ENCODE data around the gene NF2. TPM values are rescaled to one million over a fixed set of nuclear protein-coding genes. Genes with fewer than 3 reads are reported as not detected.

Gene NF2
- total RNA-seq, 1 donor from 2014 or later, result 48.4 TPM

DNA sequence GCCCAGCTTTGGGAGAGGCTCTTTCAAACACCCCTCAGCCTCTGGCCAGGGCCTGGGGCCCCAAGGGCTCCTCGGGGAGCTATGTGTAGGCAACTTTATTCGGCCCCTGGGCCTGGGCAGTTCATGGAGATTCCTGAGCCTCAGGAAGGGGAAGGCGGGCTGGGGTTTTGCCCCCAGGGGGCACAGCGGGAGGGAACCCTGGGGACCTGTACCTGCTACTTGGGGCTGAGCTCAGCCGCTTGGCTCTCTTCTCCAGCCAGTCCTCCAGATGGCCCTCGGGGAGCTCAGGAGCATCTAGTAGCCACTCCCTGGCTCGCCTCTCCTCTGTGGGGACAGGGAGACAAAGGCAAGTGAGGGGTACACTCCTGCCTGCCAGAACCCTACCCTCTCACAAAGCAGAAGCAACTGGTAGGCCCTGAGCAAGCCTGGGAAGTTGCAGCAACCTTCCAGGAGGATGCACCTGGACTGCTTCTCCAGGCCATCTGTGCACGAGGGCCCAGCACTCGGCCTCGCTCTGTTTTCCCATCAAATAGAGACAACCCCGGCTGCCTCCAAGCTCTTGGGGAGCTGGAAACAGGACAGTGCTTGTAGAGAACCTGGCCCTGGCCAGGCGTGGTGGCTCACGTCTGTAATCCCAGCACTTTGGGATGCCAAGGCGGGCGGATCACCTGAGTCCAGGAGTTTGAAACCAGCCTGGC is 134.8 kb downstream of the NF2 start:
- TF ChIP-seq, protein P1, sequence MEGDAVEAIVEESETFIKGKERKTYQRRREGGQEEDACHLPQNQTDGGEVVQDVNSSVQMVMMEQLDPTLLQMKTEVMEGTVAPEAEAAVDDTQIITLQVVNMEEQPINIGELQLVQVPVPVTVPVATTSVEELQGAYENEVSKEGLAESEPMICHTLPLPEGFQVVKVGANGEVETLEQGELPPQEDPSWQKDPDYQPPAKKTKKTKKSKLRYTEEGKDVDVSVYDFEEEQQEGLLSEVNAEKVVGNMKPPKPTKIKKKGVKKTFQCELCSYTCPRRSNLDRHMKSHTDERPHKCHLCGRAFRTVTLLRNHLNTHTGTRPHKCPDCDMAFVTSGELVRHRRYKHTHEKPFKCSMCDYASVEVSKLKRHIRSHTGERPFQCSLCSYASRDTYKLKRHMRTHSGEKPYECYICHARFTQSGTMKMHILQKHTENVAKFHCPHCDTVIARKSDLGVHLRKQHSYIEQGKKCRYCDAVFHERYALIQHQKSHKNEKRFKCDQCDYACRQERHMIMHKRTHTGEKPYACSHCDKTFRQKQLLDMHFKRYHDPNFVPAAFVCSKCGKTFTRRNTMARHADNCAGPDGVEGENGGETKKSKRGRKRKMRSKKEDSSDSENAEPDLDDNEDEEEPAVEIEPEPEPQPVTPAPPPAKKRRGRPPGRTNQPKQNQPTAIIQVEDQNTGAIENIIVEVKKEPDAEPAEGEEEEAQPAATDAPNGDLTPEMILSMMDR (conservative IDR thresholded peaks at IDR 0.05), result no peak
- no peak overlapping the region for H3K27ac Mint-ChIP-seq (ENCODE audit: unreplicated experiment)
- DNase-seq (ENCODE audit: low read depth, low spot score), result no peak
- no peaks in the 10 kb centered on the region for H3K9me3 Mint-ChIP-seq
- H3K4me1 Mint-ChIP-seq, result no peaks in the 10 kb centered on the region
- no peak overlapping the region for H3K4me3 Mint-ChIP-seq
- no peaks in the 10 kb centered on the region for H3K27me3 Mint-ChIP-seq (ENCODE audit: low read depth)
- H3K36me3 Mint-ChIP-seq (ENCODE audit: low read depth), result no peaks in the 10 kb centered on the region

DNA sequence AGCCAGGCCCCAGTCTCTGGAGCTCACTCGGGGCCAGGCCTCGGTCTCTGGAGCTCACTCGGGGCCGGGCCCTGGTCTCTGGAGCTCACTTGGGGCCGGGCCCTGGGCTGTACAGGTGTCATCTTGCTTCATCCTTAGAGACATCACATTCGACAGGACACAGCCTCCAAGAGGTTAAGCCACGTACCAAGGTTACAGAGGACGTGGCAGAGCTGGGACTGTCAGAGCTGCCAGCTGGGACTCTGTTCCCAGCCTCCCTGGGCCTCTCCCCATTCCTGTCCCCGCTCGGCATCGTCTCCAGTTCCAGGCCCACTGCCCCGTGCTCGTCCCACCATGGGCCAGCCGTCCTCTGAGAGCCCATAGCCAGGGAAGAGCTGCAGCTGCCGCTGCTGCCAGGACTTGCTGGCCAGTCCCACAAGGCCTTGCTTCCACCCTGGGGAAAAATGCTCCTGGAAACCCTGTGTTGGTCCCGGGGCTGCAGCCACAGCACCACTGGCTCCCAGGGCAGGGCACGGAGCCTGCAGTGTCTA is 136.0 kb downstream of the NF2 start:
- no peak for DNase-seq (ENCODE audit: low read depth, low spot score)
- no peaks in the 10 kb centered on the region for H3K9me3 Mint-ChIP-seq
- H3K4me1 Mint-ChIP-seq, result no peaks in the 10 kb centered on the region
- TF ChIP-seq, protein P1 (conservative IDR thresholded peaks at IDR 0.05), result no peak
- H3K36me3 Mint-ChIP-seq (ENCODE audit: low read depth), result no peaks in the 10 kb centered on the region
- H3K27me3 Mint-ChIP-seq (ENCODE audit: low read depth), result no peaks in the 10 kb centered on the region
- no peak overlapping the region for H3K27ac Mint-ChIP-seq (ENCODE audit: unreplicated experiment)
- no peak overlapping the region for H3K4me3 Mint-ChIP-seq

DNA sequence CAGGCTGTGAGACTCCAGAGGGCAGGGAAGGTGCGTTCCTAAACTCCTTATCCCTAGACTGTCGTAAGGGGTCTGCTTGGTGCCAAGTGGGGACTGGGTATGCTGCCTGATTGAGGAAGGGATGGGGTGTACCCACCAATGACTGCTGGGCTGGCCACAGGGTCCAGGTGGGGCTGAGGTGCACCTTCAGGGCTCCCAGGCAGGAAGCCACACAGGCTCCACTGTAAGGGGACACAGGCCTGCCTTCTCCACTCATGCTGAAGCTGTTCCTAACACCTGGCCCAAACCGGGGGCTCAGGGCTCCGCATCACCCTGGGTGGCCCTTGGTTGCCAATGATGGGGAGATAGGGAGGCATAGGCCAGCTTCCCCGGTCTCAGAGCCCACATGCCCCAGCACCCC is 136.8 kb downstream of the NF2 start:
- H3K4me1 Mint-ChIP-seq, result no peaks in the 10 kb centered on the region
- H3K36me3 Mint-ChIP-seq (ENCODE audit: low read depth), result no peaks in the 10 kb centered on the region
- no peaks in the 10 kb centered on the region for H3K27me3 Mint-ChIP-seq (ENCODE audit: low read depth)
- no peak overlapping the region for H3K27ac Mint-ChIP-seq (ENCODE audit: unreplicated experiment)
- H3K4me3 Mint-ChIP-seq, result no peak overlapping the region
- TF ChIP-seq, protein P1 (conservative IDR thresholded peaks at IDR 0.05), result no peak
- DNase-seq (ENCODE audit: low read depth, low spot score), result no peak
- H3K9me3 Mint-ChIP-seq, result no peaks in the 10 kb centered on the region

DNA sequence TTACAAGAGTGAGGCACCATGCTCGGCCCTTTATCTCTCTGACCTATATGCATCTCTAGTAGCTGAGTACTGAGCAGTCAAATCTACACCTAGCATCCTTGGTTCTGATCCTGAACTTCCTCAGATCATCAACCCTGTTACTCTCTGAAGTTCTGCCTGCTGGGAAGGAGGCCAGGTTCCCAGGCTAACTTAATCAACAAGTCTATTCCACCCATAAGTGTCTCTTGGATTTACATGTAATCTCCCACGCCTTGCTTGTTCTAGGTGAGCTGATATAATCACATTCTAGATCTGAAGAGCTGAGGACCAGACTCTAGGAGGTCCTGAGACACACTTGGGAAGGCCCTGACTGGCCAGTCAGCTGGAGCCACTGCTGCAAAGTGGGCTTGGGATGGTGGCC is 138.5 kb downstream of the NF2 start:
- no peaks in the 10 kb centered on the region for H3K4me1 Mint-ChIP-seq
- H3K9me3 Mint-ChIP-seq, result no peaks in the 10 kb centered on the region
- no peak overlapping the region for H3K27ac Mint-ChIP-seq (ENCODE audit: unreplicated experiment)
- H3K36me3 Mint-ChIP-seq (ENCODE audit: low read depth), result peaks cover 2% of the 10 kb centered on the region
- no peaks in the 10 kb centered on the region for H3K27me3 Mint-ChIP-seq (ENCODE audit: low read depth)
- DNase-seq (ENCODE audit: low read depth, low spot score), result no peak
- H3K4me3 Mint-ChIP-seq, result no peak overlapping the region
- TF ChIP-seq, protein P1 (conservative IDR thresholded peaks at IDR 0.05), result no peak

DNA sequence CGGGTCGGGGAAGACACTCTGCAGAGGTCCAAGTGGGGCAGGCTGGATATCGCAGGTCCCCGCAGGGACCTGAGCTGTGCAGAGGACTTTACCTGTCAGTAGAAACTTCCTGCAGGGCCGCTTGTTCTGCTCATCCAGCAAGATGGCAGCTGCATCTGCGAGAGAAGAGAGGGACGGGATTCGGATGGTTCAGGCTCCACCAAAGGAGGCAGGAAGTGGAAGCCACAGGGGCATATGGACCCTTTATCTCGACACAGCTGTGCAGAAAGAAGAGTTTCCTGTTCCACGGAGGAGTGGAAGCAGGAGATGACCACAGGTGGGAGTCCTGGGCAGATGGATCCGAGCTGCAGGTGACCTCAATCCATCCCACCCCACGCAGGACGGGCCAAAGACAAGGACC is 138.9 kb downstream of the NF2 start:
- Mint-ChIP-seq H3K9me3 (no peaks in the 10 kb centered on the region), H3K36me3 (ENCODE audit: low read depth) (peaks cover 2% of the 10 kb centered on the region), H3K27ac (ENCODE audit: unreplicated experiment) (no peak overlapping the region), H3K27me3 (ENCODE audit: low read depth) (no peaks in the 10 kb centered on the region), H3K4me3 (no peak overlapping the region), H3K4me1 (no peaks in the 10 kb centered on the region)
- no peak for DNase-seq (ENCODE audit: low read depth, low spot score)
- TF ChIP-seq, protein P1 (conservative IDR thresholded peaks at IDR 0.05), result no peak

Data from neural crest cell (in vitro differentiated cells).